ENCODE results near the gene CDK9.

The CDK9 gene

DNA sequence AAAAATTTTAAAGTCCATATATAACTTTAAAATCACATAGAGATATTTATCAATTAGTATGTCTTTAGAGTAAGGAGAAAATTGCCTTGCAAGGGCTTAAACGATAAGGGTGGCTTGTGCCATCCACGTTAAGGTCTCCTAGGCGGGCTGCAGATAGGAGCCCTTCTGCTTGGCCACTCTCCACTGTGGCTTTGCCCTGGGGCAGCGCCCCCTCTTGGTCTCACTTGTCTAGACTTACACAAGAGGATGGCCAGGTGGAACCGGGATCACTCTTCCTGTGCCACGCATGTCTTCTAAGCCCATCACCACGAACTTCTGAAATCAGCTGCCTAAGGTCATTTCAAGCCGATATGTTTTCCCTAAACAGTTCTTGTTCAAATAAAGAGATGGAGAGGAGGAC is 19.8 kb downstream of the CDK9 start:
- peak in 1 of 5 donors; percentile 39 for DNase-seq

DNA sequence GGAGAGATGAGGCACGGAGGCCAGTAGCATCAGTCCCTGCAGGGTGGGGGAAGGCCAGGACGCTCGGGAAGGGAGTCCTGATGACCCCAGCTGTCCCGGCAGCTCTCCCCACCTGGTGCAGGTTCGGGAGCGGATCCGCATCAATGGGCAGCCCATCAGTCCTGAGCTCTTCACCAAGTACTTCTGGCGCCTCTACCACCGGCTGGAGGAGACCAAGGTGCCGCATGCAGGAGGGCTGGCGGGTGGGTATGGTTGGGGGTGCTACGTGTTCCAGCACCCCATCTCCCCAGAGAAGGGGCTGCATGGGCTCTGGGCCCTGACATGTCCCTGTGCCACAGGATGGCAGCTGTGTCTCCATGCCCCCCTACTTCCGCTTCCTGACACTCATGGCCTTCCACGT is 21.0 kb downstream of the CDK9 start:
- no peak for DNase-seq

DNA sequence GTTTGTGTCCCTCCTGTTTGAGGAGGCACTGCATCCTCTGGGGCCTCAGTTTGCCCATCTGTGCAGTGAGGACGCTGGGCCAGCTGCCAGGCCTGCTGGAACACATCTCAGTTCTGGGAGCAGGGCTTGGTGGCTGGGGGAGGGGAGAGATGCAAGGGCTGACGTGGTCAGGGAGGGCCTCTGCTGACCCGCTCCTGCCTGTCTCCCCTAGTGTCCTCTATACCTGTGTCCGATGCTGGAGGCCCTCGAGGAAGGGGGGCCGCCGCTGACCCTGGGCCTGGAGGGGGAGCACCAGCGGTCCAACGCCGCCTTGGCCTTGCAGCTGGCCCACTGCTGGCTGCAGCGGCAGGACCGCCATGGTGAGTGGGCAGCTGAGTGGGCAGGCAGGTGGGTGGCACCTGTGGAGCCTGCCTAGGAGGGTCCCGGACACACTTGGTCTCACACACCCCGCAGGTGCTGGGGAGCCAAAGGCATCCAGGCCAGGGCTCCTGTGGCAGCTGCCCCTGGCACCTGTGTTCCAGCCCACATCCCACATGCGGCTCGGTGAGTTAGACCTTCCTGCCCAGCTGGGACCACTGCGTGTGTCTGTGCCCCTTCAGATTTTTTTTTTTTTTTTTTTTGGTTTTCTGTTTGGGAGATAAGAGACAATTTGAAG is 22.6 kb downstream of the CDK9 start:
- no peak for DNase-seq

DNA sequence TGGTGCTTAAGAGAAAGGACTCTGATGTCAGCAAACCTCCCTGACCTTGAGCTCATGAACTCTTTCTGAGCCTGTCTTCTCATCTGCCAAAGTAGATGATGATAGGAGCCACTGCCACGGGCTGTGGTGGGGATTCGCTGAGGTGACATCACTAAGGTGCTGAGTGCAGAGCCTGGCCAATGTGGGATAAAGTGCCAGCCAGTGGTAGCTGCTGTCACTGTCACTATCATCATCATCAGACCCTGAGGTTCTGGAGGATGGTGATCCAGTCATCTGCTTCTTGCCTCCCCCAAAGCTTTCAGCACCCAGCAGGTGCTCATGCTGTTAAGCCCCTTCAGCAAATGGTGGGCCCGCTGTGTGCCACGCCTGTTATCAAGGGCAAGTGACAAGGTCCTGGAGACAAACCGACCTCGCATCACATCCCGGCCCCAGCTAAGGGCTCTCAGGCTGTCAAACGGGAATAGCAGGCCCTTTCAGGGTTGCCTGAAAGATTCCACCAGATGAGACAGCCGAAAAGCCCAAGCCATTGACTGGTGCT is 23.2 kb downstream of the CDK9 start:
- DNase-seq: no peak

DNA sequence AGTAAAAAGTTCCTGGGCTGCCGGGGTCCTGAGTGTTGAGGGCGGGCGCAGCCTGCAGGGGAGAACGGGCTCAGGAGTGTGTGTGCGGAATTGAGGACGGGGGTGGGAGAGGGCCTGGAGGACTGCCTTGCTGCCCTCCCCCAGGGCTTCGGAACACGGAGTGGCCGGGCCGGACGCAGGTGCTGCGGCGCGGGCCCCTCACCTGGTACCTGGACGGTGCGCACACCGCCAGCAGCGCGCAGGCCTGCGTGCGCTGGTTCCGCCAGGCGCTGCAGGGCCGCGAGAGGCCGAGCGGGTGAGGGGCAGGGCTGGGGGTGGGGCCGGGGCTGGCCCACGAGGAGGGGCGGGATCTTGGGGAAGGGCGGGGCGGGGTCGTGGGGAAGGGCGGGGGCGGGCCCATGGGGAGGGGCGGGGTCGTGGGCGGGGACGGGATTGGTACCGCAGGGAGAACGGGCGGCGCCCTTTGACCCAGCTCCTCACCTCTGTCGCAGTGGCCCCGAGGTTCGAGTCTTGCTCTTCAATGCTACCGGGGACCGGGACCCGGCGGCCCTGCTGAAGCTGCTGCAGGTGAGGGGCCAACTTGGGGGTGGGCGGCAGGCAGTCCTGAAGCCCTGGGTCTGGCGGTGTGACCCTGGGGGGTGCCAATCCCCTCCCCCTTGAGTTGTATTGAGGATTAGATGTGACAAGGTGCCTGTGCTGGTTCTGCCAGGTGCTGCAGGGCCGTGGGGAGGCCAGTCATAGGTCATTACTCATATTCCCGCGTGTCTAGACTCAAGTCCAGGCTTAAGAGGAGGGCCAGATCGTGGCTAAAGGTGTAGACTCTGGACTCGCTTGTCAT is 23.9 kb downstream of the CDK9 start:
- DNase-seq: no peak

DNA sequence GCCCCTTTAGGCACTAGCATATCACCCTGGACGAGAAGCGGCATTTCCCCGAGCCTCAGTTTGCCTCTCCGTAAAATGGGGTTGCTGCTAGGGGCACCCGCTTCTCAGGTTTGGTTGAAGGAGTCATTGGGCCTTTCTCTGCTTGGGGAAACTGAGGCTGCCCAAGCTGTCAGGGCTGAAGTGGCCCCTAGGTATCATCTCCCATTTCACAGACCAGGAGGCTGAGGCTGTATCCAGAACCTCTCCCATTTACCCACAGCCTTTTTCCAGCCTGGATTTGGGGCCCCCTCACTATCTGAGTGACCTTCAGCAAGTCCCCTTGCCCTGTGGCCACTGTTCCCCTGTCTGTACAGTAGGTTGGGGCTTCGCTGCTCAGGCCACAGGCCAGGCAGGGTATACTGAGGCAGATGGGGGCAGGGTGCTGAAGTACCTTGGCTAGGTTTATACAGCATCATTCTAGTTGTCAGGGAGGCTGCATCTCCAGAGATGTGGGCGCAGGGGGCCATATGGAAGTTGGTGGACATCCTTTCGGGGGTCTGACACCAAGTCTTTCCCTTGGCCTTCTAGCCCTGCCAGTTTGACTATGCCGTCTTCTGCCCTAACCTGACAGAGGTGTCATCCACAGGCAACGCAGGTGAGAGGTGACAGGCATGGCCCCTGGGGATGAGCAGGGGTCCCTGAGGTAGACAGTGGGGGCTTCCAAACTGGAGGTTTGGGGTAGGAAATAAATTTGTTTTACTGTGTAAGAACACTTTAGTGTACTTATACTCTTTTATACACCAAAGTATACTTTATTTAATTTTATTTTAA is 24.7 kb downstream of the CDK9 start:
- no peak for DNase-seq

DNA sequence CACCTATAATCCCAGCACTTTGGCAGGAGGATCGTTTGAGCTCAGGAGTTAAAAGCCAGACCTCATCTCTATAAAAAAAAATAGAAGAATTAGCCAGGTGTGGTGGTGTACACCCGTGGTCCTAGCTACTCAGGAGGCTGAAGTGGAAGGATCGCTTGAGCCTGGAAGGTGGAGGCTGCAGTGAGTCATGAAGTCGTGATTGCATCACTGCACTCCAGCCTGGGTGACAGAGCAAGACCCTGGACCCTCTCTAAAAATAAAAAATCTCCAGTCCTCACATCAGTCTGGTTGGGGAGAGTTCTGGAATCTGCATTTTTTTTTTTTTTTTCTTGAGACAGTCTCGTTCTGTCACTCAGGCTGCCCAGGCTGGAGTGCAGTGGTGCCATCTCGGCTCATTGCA is 26.2 kb downstream of the CDK9 start:
- no peak for DNase-seq

DNA sequence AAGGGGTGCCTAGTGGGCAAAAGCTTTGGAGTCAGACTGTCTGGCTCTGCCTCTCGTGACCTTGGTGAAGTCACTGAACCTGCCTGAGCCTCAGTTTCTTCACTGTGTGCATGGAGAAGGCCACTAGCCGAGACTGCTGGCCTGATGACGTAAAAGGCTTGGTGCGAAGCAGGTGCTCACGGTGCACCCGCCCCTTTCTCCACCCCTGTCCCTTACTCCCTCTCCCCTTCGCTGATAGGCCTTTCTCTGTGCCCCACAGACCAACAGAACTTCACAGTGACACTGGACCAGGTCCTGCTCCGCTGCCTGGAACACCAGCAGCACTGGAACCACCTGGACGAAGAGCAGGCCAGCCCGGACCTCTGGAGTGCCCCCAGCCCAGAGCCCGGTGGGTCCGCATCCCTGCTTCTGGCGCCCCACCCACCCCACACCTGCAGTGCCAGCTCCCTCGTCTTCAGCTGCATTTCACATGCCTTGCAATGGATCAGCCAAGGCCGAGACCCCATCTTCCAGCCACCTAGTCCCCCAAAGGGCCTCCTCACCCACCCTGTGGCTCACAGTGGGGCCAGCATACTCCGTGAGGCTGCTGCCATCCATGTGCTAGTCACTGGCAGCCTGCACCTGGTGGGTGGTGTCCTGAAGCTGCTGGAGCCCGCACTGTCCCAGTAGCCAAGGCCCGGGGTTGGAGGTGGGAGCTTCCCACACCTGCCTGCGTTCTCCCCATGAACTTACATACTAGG is 27.3 kb downstream of the CDK9 start:
- DNase-seq: no peak

DNA sequence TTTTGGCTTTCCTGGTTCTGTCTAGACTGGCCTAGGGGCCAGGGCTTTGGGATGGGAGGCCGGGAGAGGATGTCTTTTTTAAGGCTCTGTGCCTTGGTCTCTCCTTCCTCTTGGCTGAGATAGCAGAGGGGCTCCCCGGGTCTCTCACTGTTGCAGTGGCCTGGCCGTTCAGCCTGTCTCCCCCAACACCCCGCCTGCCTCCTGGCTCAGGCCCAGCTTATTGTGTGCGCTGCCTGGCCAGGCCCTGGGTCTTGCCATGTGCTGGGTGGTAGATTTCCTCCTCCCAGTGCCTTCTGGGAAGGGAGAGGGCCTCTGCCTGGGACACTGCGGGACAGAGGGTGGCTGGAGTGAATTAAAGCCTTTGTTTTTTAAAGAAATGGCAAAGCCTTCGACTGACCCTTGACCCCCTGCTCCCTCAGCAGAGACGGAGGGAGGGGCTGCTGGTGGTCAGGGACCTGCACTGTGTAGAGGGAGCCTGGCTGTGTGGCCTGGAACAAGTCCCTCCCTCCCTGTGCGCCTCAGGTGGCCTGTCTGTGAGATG is 27.9 kb downstream of the CDK9 start:
- no peak for DNase-seq

DNA sequence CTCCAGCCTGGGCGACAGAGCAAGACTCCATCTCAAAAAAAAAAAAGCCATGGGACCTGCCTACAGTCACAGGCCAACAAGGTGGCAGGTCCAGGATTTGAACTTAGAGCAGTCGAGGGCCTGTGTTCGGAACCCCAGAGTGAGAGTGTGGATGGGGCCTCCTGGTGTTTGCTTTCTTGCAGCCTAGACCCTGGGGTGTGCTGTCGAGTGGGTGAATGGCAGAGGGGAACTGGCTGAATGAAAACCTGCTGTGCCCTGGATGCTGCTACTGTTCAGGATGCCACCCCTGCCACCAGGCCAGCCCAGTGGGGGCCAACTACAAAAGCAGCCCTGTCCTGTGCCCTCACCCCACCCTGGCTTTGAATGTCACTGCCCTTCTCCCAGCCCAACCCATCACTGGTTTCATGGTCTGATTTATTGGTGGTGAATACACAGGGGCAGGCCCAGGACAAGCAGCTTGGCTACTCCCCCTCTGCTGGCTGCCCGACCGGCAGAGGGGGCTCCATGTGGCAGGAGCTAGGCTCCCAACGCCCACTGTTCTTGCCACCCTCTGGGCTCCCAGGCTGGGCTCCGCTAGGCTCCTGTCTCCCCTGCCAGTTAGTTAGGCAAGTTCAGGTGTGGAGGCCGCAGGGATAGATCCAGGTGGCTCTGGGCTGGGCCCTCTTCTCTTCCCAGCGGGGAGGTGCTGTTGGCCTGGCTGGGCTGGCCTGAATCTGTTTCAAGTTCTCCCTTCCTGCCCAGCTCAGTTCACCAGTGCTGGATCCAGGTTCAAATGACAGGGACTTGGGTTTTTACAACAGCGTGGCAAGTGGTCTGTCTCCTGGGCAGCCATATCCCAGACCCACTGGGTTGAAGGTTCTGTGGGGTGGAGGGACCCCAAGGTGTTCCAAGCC is 29.0 kb downstream of the CDK9 start:
- no peak for DNase-seq

DNA sequence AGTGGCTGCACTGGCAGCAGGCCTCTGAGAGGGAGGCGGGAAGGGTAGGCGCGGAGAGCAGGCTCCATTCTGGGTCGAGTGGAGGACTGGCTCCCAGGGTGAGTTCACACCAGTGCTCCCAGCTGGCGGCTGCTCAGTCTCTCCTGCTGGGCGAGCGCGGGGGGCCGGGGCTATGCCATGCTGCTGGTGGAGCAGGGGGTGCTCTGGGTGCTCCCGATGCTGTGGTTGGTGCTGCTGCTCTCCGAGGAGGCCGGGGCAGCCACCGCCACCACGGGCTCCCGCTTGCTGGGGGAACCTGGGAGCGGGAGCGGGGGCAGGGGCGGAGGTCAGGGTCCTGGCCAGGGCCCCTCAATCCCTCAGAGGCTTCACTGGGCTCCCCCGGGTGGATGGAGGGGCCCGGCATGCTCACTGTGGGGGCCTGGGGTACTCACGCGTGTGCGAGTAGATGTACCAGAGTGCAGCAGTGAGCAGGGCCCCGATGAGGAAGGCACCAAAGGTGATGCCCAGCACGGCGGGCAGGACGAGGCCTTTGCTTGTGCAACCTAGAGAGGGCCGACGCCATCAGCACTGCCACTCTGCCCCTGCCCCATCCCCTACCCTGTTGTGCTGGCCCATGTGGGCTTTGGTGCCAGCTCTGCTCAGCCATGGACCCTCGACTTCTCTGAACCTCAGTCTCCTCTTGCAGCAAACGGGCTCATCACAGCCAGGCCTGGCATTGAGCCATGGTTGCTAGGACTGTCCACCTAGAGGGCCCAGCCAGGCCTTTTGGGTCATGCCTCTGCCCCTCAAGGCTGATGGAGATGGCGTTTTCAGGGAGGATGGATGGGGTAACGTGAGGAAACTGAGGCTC is 29.9 kb downstream of the CDK9 start:
- no peak for DNase-seq

DNA sequence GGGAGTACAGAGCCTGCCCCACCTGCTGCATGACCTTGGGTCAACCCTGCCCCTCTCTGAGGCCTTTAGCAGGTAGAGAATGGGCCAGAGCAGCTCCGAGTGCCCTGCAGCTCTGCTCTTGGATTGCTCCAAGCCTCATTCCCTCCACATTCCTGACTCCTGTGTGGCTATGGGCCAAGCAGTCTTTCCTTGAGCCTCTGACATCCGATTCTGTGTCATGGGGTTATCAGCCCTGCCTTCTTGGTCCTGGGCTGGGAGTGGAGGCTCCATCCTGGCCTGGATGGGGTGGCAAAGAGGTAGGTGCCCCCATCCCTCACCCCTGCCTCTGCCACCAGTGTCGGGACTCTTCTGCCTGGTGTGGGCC is 30.5 kb downstream of the CDK9 start:
- DNase-seq: no peak

DNA sequence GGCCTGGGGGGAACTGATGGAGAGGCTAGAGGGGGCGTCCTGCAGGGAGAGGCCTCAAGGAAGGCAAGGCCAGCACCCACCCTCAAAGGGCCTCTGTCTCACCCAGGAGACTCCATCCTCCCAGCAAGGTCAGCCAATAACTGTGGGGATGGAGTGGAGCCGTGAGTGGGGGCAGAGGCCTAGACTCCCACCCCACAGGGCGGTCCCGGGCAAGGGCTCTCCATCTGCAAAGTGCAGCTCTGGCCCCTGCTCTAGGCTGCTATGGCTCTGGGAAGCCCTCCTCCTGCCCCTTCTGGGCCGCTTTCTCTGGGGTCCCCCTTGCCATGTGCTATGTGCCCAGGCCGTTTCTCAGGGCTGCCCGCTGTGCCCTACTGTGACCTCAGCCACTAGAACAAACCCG is 30.9 kb downstream of the CDK9 start:
- DNase-seq: no peak

DNA sequence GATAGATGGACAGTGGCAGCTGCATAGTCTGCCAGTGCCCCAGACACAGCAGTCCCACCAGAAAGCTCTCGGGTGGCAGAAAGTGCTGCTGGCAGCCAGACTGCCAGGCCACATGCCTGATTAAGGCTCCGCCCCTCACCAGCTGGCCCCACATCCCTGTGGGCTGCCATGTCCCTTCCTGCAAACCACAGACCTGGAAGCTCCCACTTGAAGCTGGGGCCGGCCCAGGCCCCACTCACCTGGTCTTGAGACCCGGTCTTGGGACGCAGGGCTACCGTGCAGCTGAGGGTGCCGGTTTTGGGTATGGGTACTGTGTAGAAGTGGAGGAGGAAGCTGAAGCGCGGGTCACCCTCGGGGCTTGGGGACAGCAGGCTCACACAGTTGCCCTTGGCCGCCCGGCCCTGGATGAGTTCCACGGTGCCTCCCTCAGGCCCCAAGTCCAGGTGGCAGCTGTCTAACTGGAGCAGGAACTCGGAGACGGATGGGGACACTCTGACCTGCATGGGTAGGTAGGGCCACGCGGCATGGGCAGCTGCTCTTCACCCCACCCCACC is 32.1 kb downstream of the CDK9 start:
- DNase-seq: no peak

DNA sequence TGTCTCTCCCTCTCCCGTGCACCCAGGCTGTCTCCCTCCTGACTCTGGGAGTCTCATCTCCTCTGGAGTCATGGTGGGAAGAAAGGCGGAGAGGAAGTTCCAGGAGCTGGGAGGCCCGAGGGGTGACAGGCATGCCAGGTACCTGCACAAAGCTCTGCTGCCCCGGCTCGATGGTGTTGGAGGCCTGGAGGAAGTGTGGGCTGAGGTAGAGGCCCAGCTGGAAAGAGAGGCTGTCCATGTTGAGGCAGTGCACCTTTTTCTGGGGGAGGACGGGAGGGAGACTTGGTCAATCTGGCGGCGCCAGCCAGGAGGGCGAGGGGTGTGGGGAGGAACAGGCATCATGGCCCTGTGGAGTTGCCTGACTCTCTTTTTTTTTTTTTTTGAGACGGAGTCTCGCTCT is 32.7 kb downstream of the CDK9 start:
- no peak for DNase-seq

DNA sequence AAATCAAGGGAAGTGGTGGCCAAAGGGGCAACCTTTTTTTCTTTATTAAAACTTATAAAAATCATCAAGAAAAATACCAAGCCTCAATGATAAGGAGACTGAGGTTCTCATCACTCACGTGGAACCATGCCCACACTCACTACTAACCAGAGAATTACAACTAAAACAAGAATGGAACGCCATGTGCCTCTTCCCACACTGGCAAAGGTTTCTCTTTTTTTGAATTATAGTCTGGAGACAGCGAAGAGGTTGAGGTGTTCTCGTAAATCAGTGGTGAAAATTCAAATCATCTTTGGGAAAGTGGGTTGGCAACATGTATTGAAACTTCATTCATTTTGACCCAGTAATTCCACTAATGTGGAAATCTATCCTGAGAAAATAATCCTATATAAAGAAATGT is 36.3 kb downstream of the CDK9 start:
- no peak for DNase-seq

DNA sequence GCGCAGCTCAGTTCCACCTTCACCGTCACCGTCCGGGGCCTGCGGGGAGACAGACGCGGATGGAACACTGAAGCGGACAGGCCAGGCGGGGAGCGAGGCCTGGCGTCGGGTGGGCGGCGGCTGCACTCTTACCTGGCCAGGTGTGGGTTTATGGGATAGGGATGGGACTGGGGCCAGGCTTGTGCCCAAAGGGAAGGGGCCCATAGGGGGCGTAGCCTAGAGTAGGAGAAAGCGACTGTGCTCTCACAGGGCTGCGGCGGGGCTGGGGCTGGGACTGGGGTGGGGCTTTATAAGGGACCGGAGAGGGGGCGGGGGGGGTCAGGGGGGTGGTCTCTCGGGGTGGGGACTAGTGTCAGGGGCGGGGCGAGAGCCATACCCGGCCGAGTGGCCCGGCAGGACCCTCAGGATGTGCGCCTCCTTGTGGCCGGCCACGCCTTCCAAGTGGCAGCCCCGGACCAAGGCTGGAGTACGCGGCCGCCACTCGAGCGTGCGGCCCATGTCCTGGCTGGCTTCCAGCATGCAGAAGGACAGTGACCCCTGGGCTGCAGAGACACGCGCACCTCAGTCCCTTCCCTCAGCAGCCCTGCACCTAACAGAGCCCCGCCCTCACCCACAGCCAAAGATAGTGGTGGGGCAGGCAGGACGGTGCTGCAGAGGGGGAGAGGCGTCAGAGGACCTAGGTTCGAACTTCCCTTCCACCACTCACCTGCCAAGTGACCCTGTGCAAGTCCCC is 39.7 kb downstream of the CDK9 start:
- DNase-seq: no peak

DNA sequence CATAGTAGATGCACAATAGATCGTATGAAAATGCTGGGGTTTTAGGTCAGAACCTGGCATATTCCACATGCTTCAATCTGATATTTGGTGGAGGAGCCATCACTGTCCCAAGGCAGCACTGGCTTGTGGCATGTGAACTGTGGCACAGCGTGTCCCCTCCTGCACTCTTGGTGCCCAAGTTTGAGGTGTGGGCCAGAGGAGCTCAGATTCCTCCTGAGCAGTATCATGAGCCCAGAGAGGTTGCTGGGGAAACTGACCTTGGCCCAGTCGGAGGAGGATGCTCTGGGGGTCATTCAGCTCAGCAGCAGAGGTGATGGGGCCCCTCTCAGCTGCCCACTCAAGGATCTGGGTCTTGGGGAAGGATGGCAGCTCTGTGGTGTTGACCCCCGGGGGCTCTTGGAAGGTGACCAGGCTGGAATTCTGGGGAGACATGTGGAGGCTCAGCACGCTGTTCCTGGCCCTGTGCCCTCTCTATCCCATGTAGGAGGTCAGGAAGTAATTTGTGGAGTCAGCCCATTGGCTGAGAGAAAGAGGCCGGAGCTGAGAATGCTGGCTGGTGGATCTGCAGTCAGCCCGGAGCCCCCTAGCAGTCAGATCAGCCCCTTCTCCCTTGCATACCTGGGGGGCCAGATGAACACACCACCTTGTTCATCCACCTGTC is 40.5 kb downstream of the CDK9 start:
- no peak for DNase-seq

All from T-helper 1 cell (primary cell).